NCI-H187 treated with DMSO at 0.1 percent for 48 hours (cell line): ENCODE measurements around the gene BCL6.

Experiments used
- DNase-seq: peaks from one replicate; lab custom pipeline; 2025; lab: John Stamatoyannopoulos, UW

Gene BCL6

GRCh38 chr3:187759601-187760000, 14.3 kb upstream of the BCL6 start:
- no peak for DNase-seq

- no peak for DNase-seq
These were observed 13.2 kb upstream of the BCL6 start for GRCh38 chr3:187758318-187758955.

- no peak for DNase-seq
These were observed 8.2 kb upstream of the BCL6 start for GRCh38 chr3:187753516-187753915.

GRCh38 chr3:187750513-187751123, 5.3 kb upstream of the BCL6 start:
- no peak for DNase-seq

- peak; percentile 48 for DNase-seq
These were observed 4.8 kb upstream of the BCL6 start for GRCh38 chr3:187750006-187750512.

- peak; percentile 44 for DNase-seq
These were observed 2.8 kb upstream of the BCL6 start for GRCh38 chr3:187748050-187748481.

GRCh38 chr3:187747506-187747905, 2.2 kb upstream of the BCL6 start:
- DNase-seq, result no peak

GRCh38 chr3:187746442-187747281, 1.4 kb upstream of the BCL6 start:
- DNase-seq, result no peak

- DNase-seq, result no peak
These were observed 782 bp upstream of the BCL6 start for GRCh38 chr3:187746059-187746441.

- no peak for DNase-seq
These were observed 808 bp downstream of the BCL6 start for GRCh38 chr3:187744169-187745151.

- DNase-seq, result no peak
These were observed 1.8 kb downstream of the BCL6 start for GRCh38 chr3:187743195-187744141.

- DNase-seq, result no peak
These were observed 2.7 kb downstream of the BCL6 start for GRCh38 chr3:187742351-187743171.

- no peak for DNase-seq
These were observed 3.6 kb downstream of the BCL6 start for GRCh38 chr3:187741403-187742350.

- no peak for DNase-seq
These were observed 4.6 kb downstream of the BCL6 start for GRCh38 chr3:187740421-187741399.

- no peak for DNase-seq
These were observed 5.5 kb downstream of the BCL6 start for GRCh38 chr3:187739561-187740332.

GRCh38 chr3:187739094-187739560, 6.1 kb downstream of the BCL6 start:
- DNase-seq, result no peak
